Glutamatergic neuron (in vitro differentiated cells): ENCODE data around the gene CAMK2A. TPM values are rescaled to one million over a fixed set of nuclear protein-coding genes. Genes with fewer than 3 reads are reported as not detected.

Experiments
- DNase-seq: peaks from one replicate; pipeline ENCODE4 v3.0.0; 2022
- H3K27ac Mint-ChIP-seq: one replicate; pipeline ENCODE4 v1.8.0; 2020; ENCODE audit warnings: mild to moderate bottlenecking, mixed read lengths, inconsistent platforms; ENCODE audit not compliant: unreplicated experiment
- H3K27me3 Mint-ChIP-seq: one replicate; pipeline ENCODE4 v1.8.0; 2020; ENCODE audit warnings: mild to moderate bottlenecking, moderate library complexity, mixed read lengths, inconsistent platforms; ENCODE audit not compliant: unreplicated experiment
- H3K36me3 Mint-ChIP-seq: one replicate; pipeline ENCODE4 v1.8.0; 2020; ENCODE audit warnings: mild to moderate bottlenecking, mixed read lengths, inconsistent platforms; ENCODE audit not compliant: unreplicated experiment
- H3K4me1 Mint-ChIP-seq: one replicate; pipeline ENCODE4 v1.8.0; 2020; ENCODE audit warnings: mild to moderate bottlenecking, low read depth, mixed read lengths, inconsistent platforms; ENCODE audit not compliant: unreplicated experiment
- H3K4me3 Mint-ChIP-seq: one replicate; pipeline ENCODE4 v1.8.0; 2020; ENCODE audit warnings: mild to moderate bottlenecking, mixed read lengths, inconsistent platforms; ENCODE audit not compliant: unreplicated experiment
- H3K9me3 Mint-ChIP-seq: one replicate; pipeline ENCODE4 v1.8.0; 2020; ENCODE audit warnings: mild to moderate bottlenecking, moderate library complexity, mixed read lengths, inconsistent platforms; ENCODE audit not compliant: unreplicated experiment
- total RNA-seq: library from RNA; stranded (reverse); fragmentation: NEBNext Ultra II Directional; extraction: Animal tissue kit (Norgen Biotek cat#: 25700); gene quantifications from one replicate; pipeline ENCODE4 v1.2.1, GENCODE V29; 2021; ENCODE audit not compliant: unreplicated experiment
- TF ChIP-seq, protein P1 (sequence below): fragments of 200-600 bp; sonication (generic); IDR thresholded peaks from one replicate; pipeline ENCODE4 v1.5.0; 2021; ENCODE audit not compliant: partially characterized antibody, unreplicated experiment

CAMK2A gene
- total RNA-seq, 1 donor from 2014 or later: 1.1 TPM

- TF ChIP-seq, protein P1, sequence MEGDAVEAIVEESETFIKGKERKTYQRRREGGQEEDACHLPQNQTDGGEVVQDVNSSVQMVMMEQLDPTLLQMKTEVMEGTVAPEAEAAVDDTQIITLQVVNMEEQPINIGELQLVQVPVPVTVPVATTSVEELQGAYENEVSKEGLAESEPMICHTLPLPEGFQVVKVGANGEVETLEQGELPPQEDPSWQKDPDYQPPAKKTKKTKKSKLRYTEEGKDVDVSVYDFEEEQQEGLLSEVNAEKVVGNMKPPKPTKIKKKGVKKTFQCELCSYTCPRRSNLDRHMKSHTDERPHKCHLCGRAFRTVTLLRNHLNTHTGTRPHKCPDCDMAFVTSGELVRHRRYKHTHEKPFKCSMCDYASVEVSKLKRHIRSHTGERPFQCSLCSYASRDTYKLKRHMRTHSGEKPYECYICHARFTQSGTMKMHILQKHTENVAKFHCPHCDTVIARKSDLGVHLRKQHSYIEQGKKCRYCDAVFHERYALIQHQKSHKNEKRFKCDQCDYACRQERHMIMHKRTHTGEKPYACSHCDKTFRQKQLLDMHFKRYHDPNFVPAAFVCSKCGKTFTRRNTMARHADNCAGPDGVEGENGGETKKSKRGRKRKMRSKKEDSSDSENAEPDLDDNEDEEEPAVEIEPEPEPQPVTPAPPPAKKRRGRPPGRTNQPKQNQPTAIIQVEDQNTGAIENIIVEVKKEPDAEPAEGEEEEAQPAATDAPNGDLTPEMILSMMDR: no peak
- Mint-ChIP-seq H3K27ac (no peak within 1 kb of the TSS), H3K9me3 (peaks cover 4% of the 10 kb centered on the region), H3K4me1 (peaks cover 3% of the 10 kb centered on the region), H3K27me3 (peaks cover 20% of the 10 kb centered on the region), H3K36me3 (peaks cover 9% of the 10 kb centered on the region), H3K4me3 (peak within 1 kb of the TSS; percentile 15)
- DNase-seq: no peak
These were observed 99.7 kb downstream of the CAMK2A start, which contains the start of gene SLC6A7 for GRCh38 chr5:150189728-150190502. TSS of gene SLC6A7 (plus strand) at chr5:150190062. CDS start at chr5:150190328, 266 bp downstream.

DNA sequence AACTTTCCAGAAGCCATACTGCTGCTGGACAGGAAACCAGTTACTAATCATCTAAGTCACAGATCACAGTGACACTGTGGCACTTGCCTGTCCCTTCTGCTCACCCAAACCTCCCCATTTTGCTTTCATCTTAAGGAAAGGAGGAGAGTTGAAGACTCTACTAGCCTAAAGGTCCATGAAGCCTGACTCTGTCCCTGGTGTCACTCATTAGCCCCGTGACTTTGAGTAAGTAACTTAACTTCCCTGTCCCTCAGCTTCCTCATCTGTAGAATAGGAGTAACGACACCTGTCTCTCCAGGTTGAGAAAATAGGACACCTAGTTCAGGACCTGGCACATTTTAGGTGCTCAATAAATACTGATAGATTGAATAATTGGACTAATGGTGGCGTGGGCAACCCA, 100.2 kb downstream of the CAMK2A start:
- Mint-ChIP-seq H3K27me3 (peaks cover 20% of the 10 kb centered on the region), H3K27ac (no peak overlapping the region), H3K4me3 (peak overlapping the region; percentile 15), H3K9me3 (peaks cover 4% of the 10 kb centered on the region), H3K36me3 (peaks cover 9% of the 10 kb centered on the region), H3K4me1 (peaks cover 3% of the 10 kb centered on the region)
- DNase-seq: no peak
- TF ChIP-seq, protein P1: no peak

- TF ChIP-seq, protein P1: no peak
- Mint-ChIP-seq H3K27me3 (peaks cover 16% of the 10 kb centered on the region), H3K27ac (no peak overlapping the region), H3K4me1 (peaks cover 5% of the 10 kb centered on the region), H3K4me3 (no peak overlapping the region), H3K36me3 (peaks cover 4% of the 10 kb centered on the region), H3K9me3 (peaks cover 2% of the 10 kb centered on the region)
- DNase-seq: no peak
These were observed 101.3 kb downstream of the CAMK2A start for GRCh38 chr5:150188146-150188842.

DNA sequence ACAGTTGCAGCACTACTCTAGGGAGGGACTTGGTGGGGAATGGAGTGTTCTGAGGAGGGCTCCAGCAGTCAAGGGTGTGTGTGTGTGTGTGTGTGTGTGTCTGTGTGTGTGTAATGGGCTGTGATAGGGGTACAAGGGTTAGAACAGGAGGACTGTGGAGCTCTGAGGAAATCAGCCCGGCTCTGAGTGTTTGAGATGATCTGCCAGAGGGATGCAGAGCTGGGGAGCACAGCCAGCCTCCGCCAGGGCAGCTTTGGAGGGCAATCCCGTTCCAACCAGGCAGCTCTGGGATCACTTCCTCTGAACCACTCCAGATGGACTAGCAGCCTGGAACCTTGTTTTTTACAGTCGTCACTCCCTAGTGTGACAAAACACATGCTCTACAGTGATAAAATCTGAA, 102.7 kb downstream of the CAMK2A start:
- no peak for DNase-seq
- H3K9me3 Mint-ChIP-seq: peaks cover 2% of the 10 kb centered on the region
- peaks cover 12% of the 10 kb centered on the region for H3K27me3 Mint-ChIP-seq
- no peak overlapping the region for H3K27ac Mint-ChIP-seq
- no peaks in the 10 kb centered on the region for H3K36me3 Mint-ChIP-seq
- H3K4me1 Mint-ChIP-seq: peaks cover 2% of the 10 kb centered on the region
- H3K4me3 Mint-ChIP-seq: no peak overlapping the region
- TF ChIP-seq, protein P1: no peak

- peaks cover 2% of the 10 kb centered on the region for H3K4me1 Mint-ChIP-seq
- DNase-seq: no peak
- H3K27ac Mint-ChIP-seq: no peak overlapping the region
- H3K36me3 Mint-ChIP-seq: no peaks in the 10 kb centered on the region
- H3K4me3 Mint-ChIP-seq: no peak overlapping the region
- peaks cover 7% of the 10 kb centered on the region for H3K27me3 Mint-ChIP-seq
- TF ChIP-seq, protein P1: no peak
- H3K9me3 Mint-ChIP-seq: peaks cover 6% of the 10 kb centered on the region
These were observed 103.4 kb downstream of the CAMK2A start for GRCh38 chr5:150186137-150186536.
